Loucy (cell line): ENCODE data around the gene ACSF2.
"Not testable (repeated sequence)": the region's sequence is repeated elsewhere in the genome, so short reads cannot be mapped to it uniquely, and the experiment has no call there.

Experiments used
- H2AFZ ChIP-seq: fragments of 200-600 bp; sonication (generic); 2 replicates; pipeline ENCODE4 v1.6.0; 2016; ENCODE audit warnings: antibody characterized with exemption, mild to moderate bottlenecking, low read length, moderate library complexity
- H3F3A ChIP-seq: fragments of 200-600 bp; 2 replicates; pipeline ENCODE4 v1.6.0; 2016; ENCODE audit warnings: antibody characterized with exemption, low read depth, mild to moderate bottlenecking
- H3K27me3 ChIP-seq: fragments of 200-600 bp; sonication (generic); 2 replicates; pipeline ENCODE4 v1.6.1; 2014; ENCODE audit warnings: low read length, mild to moderate bottlenecking; ENCODE audit not compliant: insufficient read depth, poor library complexity, severe bottlenecking
- H3K36me3 ChIP-seq: fragments of 200-600 bp; sonication (generic); 2 replicates; pipeline ENCODE4 v1.6.1; 2016; ENCODE audit warnings: low read length; ENCODE audit not compliant: insufficient read depth
- H3K4me1 ChIP-seq: fragments of 200-600 bp; sonication (generic); 2 replicates; pipeline ENCODE4 v1.5.1; 2014; ENCODE audit warnings: low read length, mild to moderate bottlenecking; ENCODE audit not compliant: insufficient read depth, poor library complexity, severe bottlenecking
- H3K4me2 ChIP-seq: fragments of 200-600 bp; sonication (generic); 2 replicates; pipeline ENCODE4 v1.6.0; 2014; ENCODE audit warnings: antibody characterized with exemption, low read length, low read depth, mild to moderate bottlenecking; ENCODE audit not compliant: poor library complexity, severe bottlenecking
- H3K4me3 ChIP-seq: fragments of 200-600 bp; sonication (generic); 2 replicates; pipeline ENCODE4 v1.5.1; 2014; ENCODE audit warnings: low read length, mild to moderate bottlenecking, mixed read lengths; ENCODE audit not compliant: poor library complexity, severe bottlenecking
- H3K79me2 ChIP-seq: fragments of 200-600 bp; sonication (generic); 2 replicates; pipeline ENCODE4 v1.6.1; 2014; ENCODE audit warnings: low read length; ENCODE audit not compliant: insufficient read depth
- H3K9ac ChIP-seq: fragments of 200-600 bp; sonication (generic); 2 replicates; pipeline ENCODE4 v1.6.0; 2014; ENCODE audit warnings: mild to moderate bottlenecking, low read depth, low read length, moderate library complexity; ENCODE audit not compliant: poor library complexity, severe bottlenecking
- H3K9me2 ChIP-seq: fragments of 200-600 bp; sonication (generic); replicated peaks from 2 replicates; pipeline ENCODE4 v1.6.1; 2016; ENCODE audit warnings: low read depth, low read length, mixed read lengths
- H3K9me3 ChIP-seq: fragments of 200-600 bp; sonication (generic); 2 replicates; pipeline ENCODE4 v1.6.1; 2014; ENCODE audit warnings: mild to moderate bottlenecking, antibody characterized with exemption, low read length, low read depth; ENCODE audit not compliant: insufficient read depth
- H4K20me1 ChIP-seq: fragments of 200-600 bp; sonication (generic); 2 replicates; pipeline ENCODE4 v1.6.0; 2014; ENCODE audit warnings: antibody characterized with exemption, low read length, mild to moderate bottlenecking; ENCODE audit not compliant: insufficient read depth, poor library complexity, severe bottlenecking
- CTCF ChIP-seq: fragments of 200-600 bp; sonication (generic); conservative IDR thresholded peaks from 2 replicates; pipeline ENCODE4 v1.5.1; 2014; ENCODE audit warnings: mild to moderate bottlenecking, antibody characterized with exemption, low read length
- EZH2phosphoT487 ChIP-seq: fragments of 200-600 bp; IDR thresholded peaks from 2 replicates; pipeline ENCODE4 v1.6.1; 2018; ENCODE audit warnings: antibody characterized with exemption, mild to moderate bottlenecking, moderate library complexity, borderline replicate concordance

Gene ACSF2

GRCh38 chr17:50471009-50471905, 45.2 kb downstream of the ACSF2 start:
- no peaks in the 10 kb centered on the region for H3K36me3 ChIP-seq
- H3K9ac ChIP-seq = no peak overlapping the region

GRCh38 chr17:50472286-50472685, 46.3 kb downstream of the ACSF2 start:
- no peak overlapping the region for H2AFZ ChIP-seq
- H3K9ac ChIP-seq = no peak overlapping the region
- H3K79me2 ChIP-seq = no peaks in the 10 kb centered on the region
- no peaks in the 10 kb centered on the region for H4K20me1 ChIP-seq
- no peaks in the 10 kb centered on the region for H3K4me1 ChIP-seq
- no peaks in the 10 kb centered on the region for H3F3A ChIP-seq
- TF ChIP-seq CTCF (no peak), EZH2phosphoT487 (no peak)
- H3K4me3 ChIP-seq = no peak overlapping the region
- H3K36me3 ChIP-seq = no peaks in the 10 kb centered on the region
- no peak overlapping the region for H3K4me2 ChIP-seq
- H3K27me3 ChIP-seq = no peaks in the 10 kb centered on the region
- no peaks in the 10 kb centered on the region for H3K9me2 ChIP-seq
- no peaks in the 10 kb centered on the region for H3K9me3 ChIP-seq

More at GRCh38 chr17:50471009-50471905, 45.2 kb downstream of the ACSF2 start:
- no peak overlapping the region for H3K4me3 ChIP-seq
- no peaks in the 10 kb centered on the region for H4K20me1 ChIP-seq
- no peaks in the 10 kb centered on the region for H3K9me3 ChIP-seq
- H3K27me3 ChIP-seq = no peaks in the 10 kb centered on the region
- no peaks in the 10 kb centered on the region for H3F3A ChIP-seq
- no peak overlapping the region for H3K4me2 ChIP-seq
- TF ChIP-seq EZH2phosphoT487 (no peak), CTCF (no peak)
- no peaks in the 10 kb centered on the region for H3K4me1 ChIP-seq
- no peaks in the 10 kb centered on the region for H3K79me2 ChIP-seq
- H2AFZ ChIP-seq = no peak overlapping the region
- no peaks in the 10 kb centered on the region for H3K9me2 ChIP-seq

- not testable (repeated sequence) for H4K20me1 ChIP-seq, H2AFZ ChIP-seq, H3K9me3 ChIP-seq, H3K9me2 ChIP-seq, H3K9ac ChIP-seq, H3K36me3 ChIP-seq, H3K4me1 ChIP-seq, H3K79me2 ChIP-seq, H3K27me3 ChIP-seq, H3F3A ChIP-seq, H3K4me2 ChIP-seq, H3K4me3 ChIP-seq
These were observed 46.7 kb downstream of the ACSF2 start for GRCh38 chr17:50472761-50473161.

GRCh38 chr17:50473901-50474300, 47.9 kb downstream of the ACSF2 start:
- Histone ChIP-seq H3K36me3 (no peaks in the 10 kb centered on the region), H3K9me3 (no peaks in the 10 kb centered on the region), H2AFZ (no peak overlapping the region), H3F3A (peaks cover under 1% of the 10 kb centered on the region), H3K79me2 (no peaks in the 10 kb centered on the region), H3K4me2 (no peak overlapping the region), H3K27me3 (no peaks in the 10 kb centered on the region), H3K9ac (no peak overlapping the region), H3K4me1 (peaks cover 7% of the 10 kb centered on the region), H3K9me2 (no peaks in the 10 kb centered on the region), H4K20me1 (no peaks in the 10 kb centered on the region), H3K4me3 (no peak overlapping the region)
- TF ChIP-seq EZH2phosphoT487 (no peak), CTCF (no peak)
